GM19468 (cell line): ENCODE data around the gene TNRC6C.

Source experiments
- ATAC-seq: cut with Tn5 transposase; IDR thresholded peaks from one replicate; pipeline ENCODE4 v1.9.1; 2021; ENCODE audit warnings: mild to moderate bottlenecking, moderate library complexity, moderate number of reproducible peaks; ENCODE audit not compliant: unreplicated experiment; ENCODE audit errors: extremely low read depth

The TNRC6C gene, protein sequence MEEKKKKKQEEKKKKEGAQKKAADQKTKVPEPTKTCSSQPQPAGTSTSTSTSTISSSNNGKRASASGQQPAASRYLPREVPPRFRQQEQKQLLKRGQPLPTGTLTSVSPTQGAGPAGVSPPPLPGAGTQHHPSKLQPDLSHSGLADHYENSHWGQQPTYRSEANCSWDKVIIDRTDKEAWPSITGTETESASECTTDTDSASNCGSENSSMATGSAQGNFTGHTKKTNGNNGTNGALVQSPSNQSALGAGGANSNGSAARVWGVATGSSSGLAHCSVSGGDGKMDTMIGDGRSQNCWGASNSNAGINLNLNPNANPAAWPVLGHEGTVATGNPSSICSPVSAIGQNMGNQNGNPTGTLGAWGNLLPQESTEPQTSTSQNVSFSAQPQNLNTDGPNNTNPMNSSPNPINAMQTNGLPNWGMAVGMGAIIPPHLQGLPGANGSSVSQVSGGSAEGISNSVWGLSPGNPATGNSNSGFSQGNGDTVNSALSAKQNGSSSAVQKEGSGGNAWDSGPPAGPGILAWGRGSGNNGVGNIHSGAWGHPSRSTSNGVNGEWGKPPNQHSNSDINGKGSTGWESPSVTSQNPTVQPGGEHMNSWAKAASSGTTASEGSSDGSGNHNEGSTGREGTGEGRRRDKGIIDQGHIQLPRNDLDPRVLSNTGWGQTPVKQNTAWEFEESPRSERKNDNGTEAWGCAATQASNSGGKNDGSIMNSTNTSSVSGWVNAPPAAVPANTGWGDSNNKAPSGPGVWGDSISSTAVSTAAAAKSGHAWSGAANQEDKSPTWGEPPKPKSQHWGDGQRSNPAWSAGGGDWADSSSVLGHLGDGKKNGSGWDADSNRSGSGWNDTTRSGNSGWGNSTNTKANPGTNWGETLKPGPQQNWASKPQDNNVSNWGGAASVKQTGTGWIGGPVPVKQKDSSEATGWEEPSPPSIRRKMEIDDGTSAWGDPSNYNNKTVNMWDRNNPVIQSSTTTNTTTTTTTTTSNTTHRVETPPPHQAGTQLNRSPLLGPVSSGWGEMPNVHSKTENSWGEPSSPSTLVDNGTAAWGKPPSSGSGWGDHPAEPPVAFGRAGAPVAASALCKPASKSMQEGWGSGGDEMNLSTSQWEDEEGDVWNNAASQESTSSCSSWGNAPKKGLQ (N-terminal part only)

DNA sequence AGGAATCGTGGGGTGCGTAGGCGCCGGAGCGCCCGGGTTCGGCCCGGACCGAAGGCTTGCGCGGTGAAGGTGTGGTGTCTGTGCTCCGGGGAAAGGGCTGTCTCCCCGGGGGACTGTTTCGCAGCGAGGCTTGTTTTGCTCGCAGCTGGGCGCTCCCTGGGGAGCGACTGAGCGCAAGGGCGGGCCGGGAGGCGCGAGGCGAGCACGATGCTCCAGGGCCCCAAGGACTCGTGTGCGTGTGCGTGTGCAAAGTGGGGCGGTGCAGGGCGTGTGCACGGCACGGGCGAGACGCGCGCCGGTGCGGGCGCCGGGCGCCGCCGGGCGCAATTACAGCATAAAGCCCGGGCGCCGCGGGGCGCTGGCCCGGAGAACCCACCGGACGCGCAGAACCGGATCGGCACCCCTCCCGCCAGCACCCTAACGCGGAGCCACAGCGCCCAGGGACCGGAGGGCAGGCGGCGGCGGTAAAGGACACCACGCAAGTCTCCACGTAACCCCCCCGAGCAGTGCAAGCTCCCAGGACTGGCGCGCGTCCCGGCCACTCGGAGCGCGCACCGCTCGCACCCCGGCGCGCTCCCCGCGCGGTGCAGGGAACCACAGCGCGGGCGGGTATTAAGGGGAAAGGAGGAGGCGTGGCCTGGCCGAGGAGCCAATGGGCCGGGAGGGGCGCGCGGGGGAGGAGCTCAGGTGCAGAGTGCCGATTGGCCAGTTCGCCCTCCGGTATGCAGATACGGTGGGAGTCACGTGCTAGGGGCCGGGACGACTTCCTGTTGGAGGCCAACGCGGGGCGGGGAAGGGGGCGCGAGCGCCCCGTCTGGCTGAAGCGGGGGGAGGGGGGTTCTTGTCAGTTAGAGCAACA, at the start of gene TNRC6C:
Gene TNRC6C (plus strand): TSS at position 847 of the 859 bp plus-strand sequence. CDS start 45,504 bp downstream, outside the sequence.
- peak; percentile 71 for ATAC-seq

DNA sequence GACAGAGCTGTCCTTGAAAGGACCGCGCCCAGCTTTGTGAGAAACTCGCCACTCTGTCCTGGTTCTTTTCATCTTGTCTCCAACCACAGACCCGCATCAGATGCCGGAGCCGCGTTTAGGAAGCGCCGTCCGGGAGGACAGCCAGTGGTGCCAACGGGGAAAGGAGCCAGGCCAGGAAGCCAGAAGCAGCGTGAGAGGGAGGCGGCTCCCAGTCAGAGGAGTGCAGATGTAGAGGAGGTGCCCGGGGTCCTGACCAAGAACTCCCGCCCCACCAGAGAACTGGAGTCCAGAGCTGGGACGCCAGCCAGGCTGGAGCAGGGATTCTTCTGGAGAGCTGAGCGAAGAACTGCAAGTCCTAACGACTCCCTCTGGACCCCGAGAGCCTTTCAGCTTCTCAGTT, 49.3 kb upstream of the TNRC6C start:
- no peak for ATAC-seq

DNA sequence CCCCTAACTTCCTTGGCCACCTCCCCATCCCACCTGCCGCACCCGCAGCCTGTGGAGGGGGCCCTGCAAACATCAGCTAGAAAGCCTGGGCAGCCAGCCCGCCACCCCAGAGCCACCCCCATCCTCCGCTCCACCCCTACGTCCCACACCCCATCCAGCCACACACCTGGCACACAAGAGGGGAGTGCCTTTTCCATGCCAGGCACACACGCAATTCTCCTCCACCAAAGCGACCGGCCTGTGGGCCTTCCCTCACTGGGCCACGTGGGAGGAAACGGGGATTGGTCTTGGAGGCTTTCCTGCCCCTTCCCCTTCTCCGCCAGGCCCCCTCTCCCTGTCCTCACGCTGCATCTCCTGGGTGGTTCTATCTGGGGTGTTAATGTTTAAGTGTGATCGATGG, 48.7 kb upstream of the TNRC6C start:
- ATAC-seq: no peak

DNA sequence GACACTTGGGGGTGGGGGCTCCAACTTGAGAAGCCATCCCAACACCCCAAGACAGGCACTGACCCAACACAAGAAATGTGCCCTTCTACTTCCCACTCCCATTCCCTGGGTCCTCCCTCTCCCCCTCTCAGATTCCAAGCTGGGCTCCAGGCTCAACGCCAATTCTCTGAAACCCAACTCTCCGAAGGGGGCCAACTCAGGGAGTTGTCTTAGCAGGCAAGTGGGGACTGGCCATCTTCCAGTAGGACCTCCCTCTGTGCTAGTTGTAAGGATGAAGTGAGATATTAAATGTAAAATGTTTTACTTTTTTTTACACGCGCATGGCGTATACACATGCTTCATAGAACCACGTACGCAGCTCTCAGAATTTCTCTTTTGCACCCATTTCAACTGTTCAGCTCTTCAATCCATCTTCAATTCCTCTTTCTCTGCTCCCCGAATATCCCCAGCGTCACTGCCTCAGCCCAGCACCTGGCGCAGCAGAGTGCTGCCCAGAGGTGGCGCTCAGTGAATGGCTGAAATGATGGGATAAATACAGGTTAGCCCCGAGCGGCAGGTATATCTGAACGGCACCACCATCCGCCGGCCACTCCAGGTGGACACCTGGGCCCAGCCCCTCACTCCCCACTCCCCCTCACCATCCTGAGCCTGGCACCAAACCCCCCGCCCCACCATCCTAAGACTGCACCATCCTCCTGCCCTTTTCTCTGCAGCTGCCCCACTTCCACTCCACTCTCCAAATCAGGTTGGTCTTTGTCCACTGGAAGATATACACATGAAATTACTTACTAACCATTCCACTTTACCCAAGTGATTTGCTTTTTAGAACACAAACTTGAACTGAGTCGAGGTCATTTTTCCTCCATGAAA, 43.9 kb upstream of the TNRC6C start:
- ATAC-seq: no peak

DNA sequence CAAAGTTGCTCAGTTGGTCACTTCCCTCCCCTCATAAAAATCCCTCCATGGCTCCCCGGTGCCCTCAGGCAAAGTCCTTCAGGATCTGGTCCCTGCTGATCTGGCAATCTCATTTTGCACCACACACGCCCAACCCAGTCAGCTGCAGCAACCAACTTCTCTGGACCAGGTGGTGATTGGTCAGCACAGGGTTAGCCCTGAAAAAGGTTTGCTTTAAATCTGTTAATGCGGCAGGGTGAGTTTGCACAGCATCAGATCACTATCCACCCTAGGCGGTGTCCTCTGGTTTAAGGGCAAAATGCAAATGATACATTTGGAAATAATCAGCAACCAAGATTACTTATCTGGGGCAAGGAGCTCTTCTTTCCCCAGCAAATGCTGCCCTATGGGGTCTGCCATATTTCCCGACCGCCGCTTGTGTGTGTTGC, 42.9 kb upstream of the TNRC6C start:
- ATAC-seq: no peak

DNA sequence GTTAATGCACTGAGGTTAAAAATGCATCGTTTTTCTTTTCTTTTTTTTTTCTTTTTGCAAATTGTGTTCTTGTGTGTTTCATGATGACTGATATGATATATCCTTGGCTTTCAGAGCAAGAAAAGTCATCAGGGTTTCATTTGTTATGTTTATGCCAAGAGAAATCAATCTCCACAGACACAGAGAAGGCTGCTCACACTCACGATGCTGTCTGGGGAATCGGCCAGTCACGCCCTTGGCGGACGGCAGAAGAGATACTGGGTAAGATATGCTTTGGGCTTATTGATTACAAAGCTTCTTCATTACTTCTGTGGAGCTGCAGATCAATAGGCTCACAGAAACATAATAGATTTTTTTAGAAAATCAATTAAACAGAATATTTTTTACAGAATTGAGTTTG, 42.2 kb upstream of the TNRC6C start:
- ATAC-seq: no peak

DNA sequence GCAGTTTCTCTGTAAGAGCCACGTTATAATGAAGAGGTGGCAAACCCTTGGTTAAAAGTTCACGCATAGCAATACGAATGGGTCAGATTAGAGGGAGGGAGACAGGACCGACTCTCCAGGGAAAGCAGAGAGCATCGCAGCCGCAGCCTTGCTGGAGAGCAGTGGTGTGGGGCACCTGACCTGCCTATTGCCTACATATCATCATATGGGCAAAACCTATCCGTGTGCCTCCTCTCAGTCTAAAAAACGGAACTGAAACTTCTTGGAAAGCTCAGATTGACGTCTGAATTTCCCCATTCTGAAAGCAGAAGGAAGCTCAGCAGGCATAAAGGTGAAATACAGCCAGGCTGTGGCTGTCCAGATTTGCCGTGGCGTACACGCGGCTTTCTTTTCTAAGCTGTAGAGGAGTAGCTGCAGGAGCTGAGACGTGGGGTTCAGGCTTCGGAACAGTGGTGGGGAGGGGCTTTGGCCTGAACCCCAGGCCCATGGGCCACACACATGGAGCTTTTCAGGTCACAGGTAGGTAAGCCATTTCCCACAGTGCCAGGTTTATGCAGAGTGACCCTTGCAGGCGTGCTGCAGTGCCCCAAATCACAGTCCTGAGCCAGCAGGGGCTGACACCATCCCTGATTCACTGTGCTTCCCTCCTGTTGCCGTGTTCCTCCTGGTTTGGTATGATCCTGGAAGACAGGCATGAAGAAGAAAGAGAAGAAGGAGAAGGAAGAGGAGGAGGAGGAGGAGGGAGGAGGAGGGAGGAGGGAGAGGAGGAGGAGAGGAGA, 41.6 kb upstream of the TNRC6C start:
- ATAC-seq: no peak

DNA sequence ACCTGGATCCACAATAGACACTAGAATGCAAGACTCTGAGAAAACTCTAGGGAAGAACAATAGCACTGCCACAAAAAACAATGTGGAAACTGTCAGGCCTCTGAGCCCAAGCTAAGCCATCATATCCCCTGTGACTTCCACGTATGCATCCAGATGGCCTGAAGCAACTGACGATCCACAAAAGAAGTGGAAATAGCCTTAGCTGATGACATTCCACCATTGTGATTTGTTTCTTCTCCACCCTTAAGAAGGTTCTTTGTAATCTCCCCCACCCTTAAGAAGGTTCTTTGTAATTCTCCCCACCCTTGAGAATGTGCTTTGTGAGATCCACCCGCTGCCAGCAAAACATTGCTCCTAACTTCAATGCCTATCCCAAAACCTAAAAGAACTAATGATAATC, 39.2 kb upstream of the TNRC6C start:
- ATAC-seq: no peak

DNA sequence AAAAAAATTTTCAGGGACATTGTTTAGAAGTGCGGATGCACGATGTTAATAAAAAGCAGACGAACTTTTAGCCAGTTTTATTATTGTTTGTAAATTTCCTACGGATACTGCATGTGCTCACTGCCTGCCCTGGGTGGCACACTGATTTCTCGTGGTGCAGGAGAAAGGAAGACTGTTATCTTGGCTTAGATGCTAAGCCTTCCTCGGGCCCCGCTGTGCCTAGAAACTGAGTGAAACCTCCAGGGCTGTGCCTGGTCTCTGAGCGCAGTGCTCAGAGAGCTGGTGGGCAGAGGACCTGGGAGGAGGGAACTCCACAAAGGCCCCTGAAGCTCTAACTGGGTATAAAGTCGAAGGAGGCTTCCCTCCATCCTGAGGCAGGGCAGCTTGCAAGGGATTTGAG, 35.4 kb upstream of the TNRC6C start:
- ATAC-seq: no peak

DNA sequence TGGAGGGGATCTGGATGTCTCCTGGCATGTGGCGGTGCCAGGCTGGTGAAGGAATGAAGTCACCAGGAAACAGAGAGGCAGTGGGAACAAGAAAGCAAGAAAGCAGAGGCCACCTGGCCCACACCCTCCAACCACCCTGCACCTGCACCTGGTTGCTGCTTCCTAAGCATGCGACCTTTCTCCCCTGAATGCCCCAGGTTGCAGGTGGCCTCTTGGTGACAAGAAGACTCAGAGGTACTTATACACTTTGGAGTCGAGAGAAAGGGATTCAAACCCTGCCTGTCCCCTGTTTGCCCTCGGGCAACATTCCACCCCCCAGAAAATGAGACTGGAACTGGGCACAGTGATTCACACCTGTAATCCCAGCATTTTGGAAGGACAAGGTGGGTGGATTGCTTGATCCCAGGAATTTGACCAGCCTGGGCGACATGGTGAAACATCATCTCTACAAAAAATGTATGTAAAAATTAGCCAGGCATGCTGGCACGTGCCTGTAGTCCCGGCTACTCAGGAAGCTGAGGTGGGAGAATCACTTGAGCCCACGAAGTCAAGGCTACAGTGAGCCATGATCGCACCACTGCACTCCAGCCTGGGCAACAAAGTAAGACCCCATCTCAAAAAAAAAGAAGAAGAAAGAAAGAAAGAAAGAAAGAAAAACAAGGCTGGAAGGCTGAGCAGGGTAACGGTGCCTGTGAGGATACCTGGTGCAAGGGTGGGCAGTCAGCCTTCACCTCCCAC, 34.6 kb upstream of the TNRC6C start:
- no peak for ATAC-seq

DNA sequence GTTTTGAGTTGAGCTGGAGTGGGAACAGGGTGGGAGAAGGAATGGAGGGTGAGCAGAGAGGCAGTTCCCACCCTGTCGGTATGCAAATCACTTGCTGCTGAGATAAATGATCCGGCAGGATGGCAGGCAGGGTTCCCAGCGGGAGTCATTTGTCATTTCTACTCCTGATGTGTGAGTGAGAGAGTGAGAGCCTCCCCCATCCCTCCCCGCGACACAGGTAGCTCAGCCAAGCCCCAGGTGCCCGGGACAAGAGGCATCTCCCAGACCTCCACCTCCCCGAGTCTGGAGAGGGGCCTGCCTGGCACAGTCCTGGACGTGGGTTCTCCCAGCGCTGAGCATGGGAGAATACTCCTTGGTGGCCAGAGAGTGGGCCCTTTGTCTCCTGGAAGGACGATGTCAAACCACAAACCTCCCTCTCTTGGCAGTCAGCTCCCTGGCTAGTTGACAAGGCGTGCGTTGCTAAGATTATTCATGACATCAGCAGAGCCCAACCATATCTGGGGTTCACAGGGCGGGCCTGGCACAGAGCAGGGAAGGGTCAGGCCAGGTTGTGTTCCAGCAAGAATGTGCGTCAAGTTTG, 33.7 kb upstream of the TNRC6C start:
- ATAC-seq: no peak

DNA sequence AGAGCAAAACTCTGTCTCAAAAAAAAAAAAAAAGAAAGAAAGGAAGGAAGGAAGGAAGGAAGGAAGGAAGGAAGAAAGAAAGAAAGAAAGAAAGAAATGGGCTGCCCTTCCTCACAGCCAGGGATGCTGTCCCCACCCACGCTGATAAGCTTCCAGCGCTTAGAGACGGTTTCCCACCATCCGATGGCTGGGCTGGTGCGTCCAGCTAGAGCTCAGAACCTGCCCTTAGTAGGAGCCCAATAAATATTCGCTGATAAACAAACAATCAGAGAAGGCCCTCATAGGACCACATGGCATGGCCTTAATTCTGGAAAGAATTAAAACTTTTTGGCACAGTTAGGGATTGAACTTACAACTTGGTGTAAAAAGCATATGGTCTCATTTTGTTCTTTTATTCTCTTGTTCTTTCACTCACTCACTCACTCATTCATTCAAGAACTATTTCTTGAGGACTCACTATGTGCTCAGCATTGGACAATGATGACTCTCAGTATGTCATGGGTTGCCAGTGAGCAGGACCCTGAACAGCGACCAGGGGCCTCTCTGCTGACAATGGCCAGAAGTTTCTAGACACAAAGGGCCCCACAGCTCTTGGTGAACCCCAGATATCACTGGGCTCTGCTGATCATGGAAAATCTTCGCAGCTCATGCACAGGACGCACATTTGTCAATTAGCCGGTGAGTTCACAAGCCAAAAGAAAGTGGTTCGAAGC, 32.5 kb upstream of the TNRC6C start:
- no peak for ATAC-seq

DNA sequence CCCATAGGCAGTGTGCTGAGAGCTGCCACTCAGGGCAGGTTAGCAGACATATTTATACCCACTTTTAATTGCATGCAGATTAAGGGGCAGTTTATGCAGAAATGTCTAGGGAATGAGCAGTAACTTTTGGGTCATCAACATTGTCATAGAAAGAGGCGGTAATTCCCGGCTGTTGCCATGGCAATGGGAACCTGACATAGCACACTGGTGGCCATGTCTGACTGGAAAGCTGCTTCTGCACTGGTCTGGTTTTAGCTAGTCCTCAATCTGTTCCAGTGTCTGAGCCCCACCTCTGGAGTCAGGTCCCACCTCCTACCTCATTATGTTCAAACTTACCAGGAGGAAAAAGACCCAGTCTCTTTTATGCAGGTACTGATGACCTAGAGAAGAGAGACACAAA, 31.5 kb upstream of the TNRC6C start:
- ATAC-seq: no peak

DNA sequence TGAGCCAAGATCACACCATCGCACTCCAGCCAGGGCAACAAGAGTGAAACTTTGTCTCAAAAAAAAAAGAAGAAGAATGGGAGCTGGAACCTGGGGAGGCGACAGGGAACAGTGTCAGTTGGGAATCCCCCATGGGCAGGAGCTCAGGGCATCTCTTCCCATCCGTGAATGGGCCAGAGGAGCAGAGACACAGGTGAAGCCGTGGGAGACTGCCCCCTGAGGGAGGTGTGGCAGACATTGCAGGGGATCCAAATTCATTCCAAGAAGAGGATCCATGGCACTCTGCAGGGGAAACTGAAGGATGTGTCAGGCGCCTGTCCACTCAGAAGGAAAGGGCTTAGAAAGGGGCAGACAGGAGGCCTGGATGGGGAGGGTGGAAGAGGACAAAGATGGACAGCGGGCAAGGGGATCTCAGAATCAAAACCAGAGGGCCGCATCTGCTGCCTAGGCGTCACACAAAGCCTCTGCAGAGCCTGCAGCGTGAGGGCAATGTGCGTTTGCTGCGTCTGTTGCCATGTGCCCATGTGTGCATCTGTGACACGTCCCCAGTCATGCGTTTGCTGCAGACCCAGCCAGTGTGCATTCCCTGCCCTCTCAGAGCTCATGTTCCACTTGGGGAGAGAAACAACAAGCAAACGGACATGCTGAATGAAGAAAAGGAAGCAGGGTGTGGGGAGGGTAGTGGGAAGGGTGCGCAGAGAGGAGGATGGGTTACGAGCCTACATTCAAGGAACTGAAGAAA, 30.6 kb upstream of the TNRC6C start:
- ATAC-seq: no peak

DNA sequence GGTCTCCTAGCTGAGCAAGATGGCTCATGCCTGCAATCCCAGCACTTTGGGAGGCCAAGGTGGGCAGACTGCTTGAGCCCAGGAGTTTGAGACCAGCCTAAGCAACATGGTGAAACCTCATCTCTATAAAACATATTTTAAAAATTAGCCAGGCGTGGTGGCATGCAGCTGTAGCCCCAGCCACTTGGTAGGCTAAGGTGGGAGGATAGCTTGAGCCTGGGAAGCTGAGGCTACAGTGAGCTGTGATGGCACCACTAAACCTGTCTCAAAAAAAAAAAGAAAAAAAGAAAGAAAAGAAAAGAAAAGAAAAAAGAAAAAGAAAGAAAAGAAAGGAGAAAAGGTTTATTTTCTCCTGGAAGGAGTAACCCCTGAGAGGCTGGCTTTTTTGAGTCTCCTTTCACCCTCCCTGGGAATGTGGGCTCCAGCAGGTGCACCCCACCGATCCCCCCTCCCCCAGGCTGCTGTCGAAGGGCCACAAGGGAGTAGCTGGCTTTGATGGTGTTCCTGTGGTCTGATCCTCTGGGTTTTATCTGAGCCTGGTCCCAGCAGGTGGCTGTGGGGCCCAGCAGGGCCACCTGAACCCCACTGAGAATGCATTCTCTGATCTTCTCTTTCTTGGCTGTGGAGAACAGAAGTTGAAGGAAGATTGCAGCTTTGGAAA, 29.9 kb upstream of the TNRC6C start:
- ATAC-seq: no peak
